Bronchial epithelial cell (primary cell): ENCODE results near the gene SOX13. TPM values are rescaled to one million over a fixed set of nuclear protein-coding genes. Genes with fewer than 3 reads are reported as not detected.

ENCODE experiments used
- DNase-seq: peaks from one replicate; pipeline ENCODE4 v3.0.0-alpha.2; 2010; ENCODE audit warnings: low read depth
- FAIRE-seq: peaks from 2 replicates; lab custom pipeline; 2011; peaks lifted over from hg19 to GRCh38; lab: Jason Lieb, UNC
- H3K27me3 ChIP-seq: 2 replicates; pipeline ENCODE4 v1.5.1; 2011; ENCODE audit warnings: low read length; ENCODE audit not compliant: control insufficient read depth, insufficient read depth
- H3K36me3 ChIP-seq: 2 replicates; pipeline ENCODE4 v1.5.1; 2011; ENCODE audit warnings: low read length; ENCODE audit not compliant: control insufficient read depth, insufficient read depth
- H3K4me3 ChIP-seq: 2 replicates; pipeline ENCODE4 v1.5.1; 2011; ENCODE audit warnings: mild to moderate bottlenecking, low read depth, low read length, control low read depth
- CTCF ChIP-seq: IDR thresholded peaks from 2 replicates; pipeline ENCODE4 v1.5.1; 2011; ENCODE audit warnings: mild to moderate bottlenecking, moderate library complexity, low read length, control low read depth, inconsistent platforms; ENCODE audit not compliant: insufficient read depth, severe bottlenecking
- total RNA-seq: library from RNA; depleted of rRNA; stranded (reverse); fragments of >200 nt; gene quantifications from 2 replicates; pipeline ENCODE4 v1.2.1, GENCODE V29; 2014

Gene SOX13
- total RNA-seq, 1 donor from 2014 or later: 3.2 TPM

- Histone ChIP-seq H3K4me3 (no peak overlapping the region), H3K27me3 (no peaks in the 10 kb centered on the region), H3K36me3 (no peaks in the 10 kb centered on the region)
- FAIRE-seq (no peak), DNase-seq (no peak)
- no peak for TF ChIP-seq CTCF
Measured at GRCh38 chr1:204108312-204109141, 35.6 kb downstream of the SOX13 start.

GRCh38 chr1:204110894-204111633 lies 38.1 kb downstream of the SOX13 start:
- DNase-seq (no peak), FAIRE-seq (no peak)
- Histone ChIP-seq H3K27me3 (no peaks in the 10 kb centered on the region), H3K36me3 (peaks cover 2% of the 10 kb centered on the region), H3K4me3 (no peak overlapping the region)
- TF ChIP-seq CTCF: no peak

- DNase-seq (no peak), FAIRE-seq (no peak)
- H3K4me3 ChIP-seq: no peak overlapping the region
- peaks cover 12% of the 10 kb centered on the region for H3K36me3 ChIP-seq
- TF ChIP-seq CTCF: no peak
- H3K27me3 ChIP-seq: no peaks in the 10 kb centered on the region
Measured at GRCh38 chr1:204112876-204113730, 40.2 kb downstream of the SOX13 start.

GRCh38 chr1:204113896-204114295 lies 41.0 kb downstream of the SOX13 start:
- DNase-seq (peak; percentile 20), FAIRE-seq (no peak)
- Histone ChIP-seq H3K27me3 (no peaks in the 10 kb centered on the region), H3K4me3 (no peak overlapping the region), H3K36me3 (peaks cover 12% of the 10 kb centered on the region)
- TF ChIP-seq CTCF: no peak

GRCh38 chr1:204114606-204115005 lies 41.7 kb downstream of the SOX13 start:
- DNase-seq (no peak), FAIRE-seq (no peak)
- TF ChIP-seq CTCF: no peak
- no peaks in the 10 kb centered on the region for H3K27me3 ChIP-seq
- no peak overlapping the region for H3K4me3 ChIP-seq
- peaks cover 13% of the 10 kb centered on the region for H3K36me3 ChIP-seq
